ENCODE measurements around the gene SLC7A14. TPM values are rescaled to one million over a fixed set of nuclear protein-coding genes. Genes with fewer than 3 reads are reported as not detected.

SLC7A14 gene
- total RNA-seq, 1 donor from 2014 or later, result 0.32 TPM

GRCh38 chr3:170426240-170426797 is 159.6 kb downstream of the SLC7A14 start:
- no peak for DNase-seq (ENCODE audit: low spot score)

GRCh38 chr3:170425491-170426239 is 160.2 kb downstream of the SLC7A14 start:
- DNase-seq (ENCODE audit: low spot score), result no peak

- DNase-seq (ENCODE audit: low spot score), result no peak
Measured at GRCh38 chr3:170424879-170425278, 161.0 kb downstream of the SLC7A14 start.

- no peak for DNase-seq (ENCODE audit: low spot score)
Measured at GRCh38 chr3:170423001-170423615, 162.8 kb downstream of the SLC7A14 start.

GRCh38 chr3:170421758-170422157 is 164.1 kb downstream of the SLC7A14 start:
- DNase-seq (ENCODE audit: low spot score), result no peak

GRCh38 chr3:170421111-170421641 is 164.7 kb downstream of the SLC7A14 start:
- DNase-seq (ENCODE audit: low spot score), result no peak

GRCh38 chr3:170420307-170420821 is 165.5 kb downstream of the SLC7A14 start:
- no peak for DNase-seq (ENCODE audit: low spot score)

GRCh38 chr3:170419557-170420087 is 166.3 kb downstream of the SLC7A14 start:
- DNase-seq (ENCODE audit: low spot score), result no peak

- peak; percentile 24 for DNase-seq (ENCODE audit: low spot score)
Measured at GRCh38 chr3:170418422-170419398, 167.2 kb downstream of the SLC7A14 start, which contains the start of gene CLDN11. Gene CLDN11, plus strand, starts transcription at chr3:170418868. Its CDS starts 199 bp downstream, at chr3:170419067.

- DNase-seq (ENCODE audit: low spot score), result no peak
Measured at GRCh38 chr3:170417090-170417489, 168.8 kb downstream of the SLC7A14 start.

GRCh38 chr3:170414202-170414663 is 171.6 kb downstream of the SLC7A14 start:
- peak; percentile 46 for DNase-seq (ENCODE audit: low spot score)

GRCh38 chr3:170413291-170413690 is 172.6 kb downstream of the SLC7A14 start:
- no peak for DNase-seq (ENCODE audit: low spot score)

- DNase-seq (ENCODE audit: low spot score), result no peak
Measured at GRCh38 chr3:170410428-170411029, 175.3 kb downstream of the SLC7A14 start.

Other genes starting within 250 kb of the SLC7A14 start
- gene SKIL, start 228.4 kb downstream of the SLC7A14 start, total RNA-seq, result 39.2 TPM
- 36.7 TPM for gene CLDN11, start 167.2 kb downstream of the SLC7A14 start, total RNA-seq